Activated CD8-positive, alpha-beta memory T cell treated with anti-CD3 and anti-CD28 coated beads, Interleukin-2, amount 50 U/mL, for 48 hours (primary cell): ENCODE data around the gene RASGRF2.

Source experiments
- DNase-seq: peaks from one replicate; pipeline ENCODE4 v3.0.0-alpha.2; 2020

Gene RASGRF2

DNA sequence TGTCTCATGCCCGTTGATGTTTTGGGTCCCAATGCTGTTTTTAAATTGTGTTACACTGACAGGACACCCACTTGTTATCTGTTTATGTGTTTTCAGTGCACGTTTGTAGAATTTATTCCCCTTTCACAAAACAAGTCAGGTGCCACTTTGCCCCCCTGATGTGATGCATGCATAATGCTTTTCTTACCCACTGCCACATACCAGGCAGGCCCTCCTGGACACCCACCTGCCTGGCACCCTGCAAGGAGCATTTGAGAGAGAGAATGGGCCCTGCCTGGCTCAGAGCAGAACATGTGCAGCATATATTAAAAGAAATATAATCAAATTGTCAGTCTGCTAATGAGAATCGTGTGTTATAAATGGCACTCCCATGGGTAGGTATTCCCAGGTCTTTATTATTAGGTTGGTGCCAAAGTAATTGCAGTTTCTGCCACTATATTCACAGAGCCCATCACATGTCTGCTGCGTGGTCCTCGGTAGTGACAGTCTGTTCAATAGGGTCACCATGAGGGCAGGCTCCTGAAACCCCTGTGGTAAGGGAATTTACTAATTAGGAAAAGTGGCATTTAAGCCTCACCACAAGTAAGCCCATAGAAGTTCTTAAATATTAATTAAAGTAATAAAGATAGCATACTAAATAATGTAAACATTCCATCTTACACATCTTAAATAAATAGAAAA lies 220.8 kb downstream of the RASGRF2 start:
- no peak for DNase-seq

GRCh38 chr5:81181576-81182316 lies 221.6 kb downstream of the RASGRF2 start:
- DNase-seq = no peak

DNA sequence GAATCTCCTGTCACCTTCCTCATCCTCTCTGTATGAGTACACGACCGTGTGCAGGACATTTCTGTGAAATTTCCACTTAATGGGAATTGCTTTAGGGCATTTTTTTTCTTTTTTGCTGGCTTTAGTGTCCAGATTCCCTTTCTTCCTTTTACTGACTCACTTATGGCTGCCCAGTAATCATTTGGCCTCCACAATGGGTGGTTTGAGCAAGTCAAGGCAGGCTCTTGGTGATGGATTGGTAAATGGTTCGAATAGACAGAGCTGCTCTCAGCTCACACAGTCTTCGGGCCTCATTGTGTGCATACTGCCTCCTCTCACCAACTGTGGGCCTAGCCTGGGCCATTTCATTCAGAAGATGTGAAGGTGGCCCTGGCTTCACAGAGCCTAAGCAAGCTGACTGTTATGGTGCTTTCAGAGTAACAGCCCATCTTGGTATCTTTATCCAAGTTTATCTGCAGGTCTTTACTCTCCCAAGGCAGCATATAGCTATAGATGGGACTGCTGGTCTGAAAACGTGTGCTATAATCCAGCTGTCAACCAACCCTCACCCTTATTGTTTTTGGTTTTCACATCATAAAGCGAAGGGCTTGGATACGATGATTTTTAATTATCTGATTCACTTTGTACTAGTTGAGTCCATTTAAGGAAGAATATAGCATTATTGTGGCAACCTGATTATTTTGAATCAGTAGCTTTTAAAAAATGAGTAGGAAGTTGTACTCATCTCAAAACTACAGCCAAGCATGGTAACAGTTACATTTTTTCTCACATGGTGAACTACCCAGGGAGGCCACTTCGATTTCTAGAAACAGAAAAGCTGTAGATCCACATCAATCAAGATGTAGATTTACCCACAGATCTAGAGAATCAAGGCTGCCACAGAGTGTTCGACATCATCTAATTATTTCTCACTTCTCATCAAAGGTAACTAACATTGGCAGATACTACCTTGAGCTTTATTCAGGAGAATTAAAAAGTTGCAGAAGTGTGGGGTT lies 222.5 kb downstream of the RASGRF2 start:
- no peak for DNase-seq

DNA sequence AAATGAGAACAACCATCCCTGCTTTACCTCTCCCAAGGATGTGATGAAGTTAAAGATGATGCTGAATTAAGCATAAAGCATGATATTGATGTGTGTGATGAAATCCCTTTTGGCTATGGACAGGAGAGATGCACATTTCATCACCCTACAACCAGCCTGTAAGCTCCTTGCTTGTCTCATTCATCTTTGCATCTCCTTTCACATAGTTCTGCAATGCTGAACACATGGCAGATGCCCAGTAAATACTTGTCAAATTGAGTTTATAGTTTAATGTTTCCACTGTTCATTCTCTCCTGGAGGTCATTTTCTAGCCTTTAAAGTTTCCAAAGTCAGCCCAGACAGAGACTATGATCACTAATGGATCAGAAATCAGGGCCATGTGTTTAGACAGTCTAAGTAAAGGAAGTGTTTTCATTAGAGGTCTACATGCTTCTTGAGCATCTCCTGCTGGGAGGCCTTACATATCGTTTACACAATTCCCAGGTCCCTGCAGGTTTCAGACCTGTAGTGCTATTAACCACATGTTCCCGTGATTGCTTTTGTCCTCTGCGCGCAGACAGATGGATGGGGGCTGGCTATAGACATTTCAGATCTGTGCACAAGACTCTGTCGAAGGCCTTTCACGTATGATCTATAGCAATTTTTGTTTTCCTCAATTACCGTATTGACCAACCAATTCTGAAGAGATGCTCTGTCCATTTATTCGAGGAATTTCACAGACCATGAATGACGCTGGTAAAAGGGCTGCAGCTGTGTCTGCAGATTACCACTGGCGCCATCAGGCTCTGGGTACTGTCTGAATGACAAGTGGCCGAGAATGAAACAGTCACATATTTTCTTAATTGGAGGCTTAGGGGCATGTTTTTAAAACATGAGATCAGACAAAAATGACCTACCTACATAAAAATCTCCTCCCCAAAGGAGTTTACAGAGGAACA lies 223.9 kb downstream of the RASGRF2 start:
- DNase-seq = no peak

DNA sequence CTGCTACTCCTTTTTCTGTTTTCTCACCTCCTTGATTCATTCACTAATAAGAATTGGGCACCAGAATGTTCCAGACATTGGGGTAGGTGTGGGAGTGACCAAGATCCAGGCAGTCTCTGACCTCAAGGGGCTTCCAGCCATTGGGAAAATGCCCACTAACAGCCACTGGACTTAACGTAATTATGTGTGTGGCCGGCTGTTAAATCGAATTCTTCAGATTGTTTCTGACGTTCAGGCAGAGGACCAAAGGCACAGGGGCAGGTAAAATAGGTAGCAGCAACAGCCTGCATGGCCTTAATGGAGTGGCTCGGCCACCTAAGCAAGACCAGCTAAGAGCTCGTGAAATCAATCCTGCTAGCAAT lies 224.6 kb downstream of the RASGRF2 start:
- DNase-seq = no peak

- DNase-seq = no peak
Measured at GRCh38 chr5:81187885-81188284, 227.7 kb downstream of the RASGRF2 start.

DNA sequence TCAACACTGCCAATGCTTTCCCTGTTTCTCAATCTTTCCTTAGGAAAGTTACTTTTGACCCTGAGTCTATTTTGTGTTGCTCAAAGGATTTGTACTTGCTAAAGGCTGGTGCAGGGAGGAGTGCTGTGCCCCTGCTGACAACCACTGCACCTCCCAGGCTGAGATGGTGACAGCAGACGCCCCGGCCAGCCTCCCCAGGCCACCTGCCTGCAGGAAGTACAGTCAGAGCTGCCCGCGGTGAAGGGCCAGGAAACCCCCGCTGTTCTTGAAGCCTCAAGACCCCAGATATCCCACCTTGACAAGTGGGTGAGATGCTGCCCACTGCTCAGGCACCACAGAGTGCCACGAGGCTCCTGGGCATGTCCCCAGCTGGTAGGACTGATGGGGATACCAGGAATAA lies 228.8 kb downstream of the RASGRF2 start:
- no peak for DNase-seq

DNA sequence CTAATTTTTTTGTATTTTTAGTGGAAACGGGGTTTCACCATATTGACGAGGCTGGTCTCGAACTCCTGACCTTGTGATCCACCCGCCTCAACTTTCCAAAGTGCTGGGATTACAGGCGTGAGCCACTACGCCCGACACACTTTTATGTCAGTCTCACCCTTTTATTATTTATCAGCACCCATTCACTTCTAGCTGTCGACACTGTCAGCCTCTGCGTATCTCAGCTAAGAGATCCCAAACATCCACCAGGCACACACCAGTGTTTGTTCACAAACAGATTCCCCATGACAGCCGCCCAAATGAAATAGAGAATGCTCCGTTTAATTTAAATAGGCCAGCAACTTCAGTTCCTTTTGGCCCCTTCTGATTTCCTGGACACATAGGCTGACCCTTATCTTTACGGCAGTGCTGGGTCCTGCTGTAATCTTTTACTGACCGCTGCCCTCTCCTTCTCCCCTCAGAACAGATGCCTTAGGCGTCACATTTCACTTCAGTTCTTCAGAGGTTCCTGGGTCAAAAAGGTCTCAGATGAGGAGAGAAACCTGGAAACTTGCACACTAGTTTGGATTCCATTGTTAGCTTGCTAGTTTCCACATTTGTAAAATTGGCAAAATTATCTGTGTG lies 229.8 kb downstream of the RASGRF2 start:
- DNase-seq = no peak

DNA sequence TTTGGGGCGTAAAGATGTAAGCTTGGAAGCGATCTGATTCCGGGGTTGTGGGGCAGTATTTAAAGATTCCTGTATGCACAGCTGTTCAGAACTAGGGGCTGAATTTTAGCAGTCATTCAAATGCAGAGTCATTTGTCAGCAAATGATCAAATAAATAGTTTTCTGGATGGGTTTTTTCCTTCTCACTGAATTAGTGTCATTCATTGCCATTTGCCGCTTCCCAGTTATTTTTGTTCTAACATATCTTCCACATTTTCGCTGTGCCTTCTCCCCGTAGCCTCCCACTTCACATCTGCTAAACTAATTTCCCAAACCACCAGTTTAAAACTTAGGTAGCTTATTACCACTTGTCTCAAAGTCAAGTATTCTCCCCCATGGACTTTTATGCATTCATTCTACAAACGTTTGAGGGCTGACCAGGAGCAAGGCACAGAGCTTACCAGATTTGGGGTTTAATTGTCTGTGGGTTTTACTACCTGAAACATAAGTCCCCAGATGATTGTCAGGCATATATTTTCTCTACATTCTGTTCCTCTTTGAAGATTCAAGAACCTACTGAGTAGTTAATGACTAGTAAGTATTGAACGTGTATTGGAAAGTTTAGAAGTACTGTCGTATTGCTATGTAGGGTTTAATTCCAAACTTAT lies 231.7 kb downstream of the RASGRF2 start:
- DNase-seq = no peak

- DNase-seq = no peak
Measured at GRCh38 chr5:81192373-81192750, 232.2 kb downstream of the RASGRF2 start.

DNA sequence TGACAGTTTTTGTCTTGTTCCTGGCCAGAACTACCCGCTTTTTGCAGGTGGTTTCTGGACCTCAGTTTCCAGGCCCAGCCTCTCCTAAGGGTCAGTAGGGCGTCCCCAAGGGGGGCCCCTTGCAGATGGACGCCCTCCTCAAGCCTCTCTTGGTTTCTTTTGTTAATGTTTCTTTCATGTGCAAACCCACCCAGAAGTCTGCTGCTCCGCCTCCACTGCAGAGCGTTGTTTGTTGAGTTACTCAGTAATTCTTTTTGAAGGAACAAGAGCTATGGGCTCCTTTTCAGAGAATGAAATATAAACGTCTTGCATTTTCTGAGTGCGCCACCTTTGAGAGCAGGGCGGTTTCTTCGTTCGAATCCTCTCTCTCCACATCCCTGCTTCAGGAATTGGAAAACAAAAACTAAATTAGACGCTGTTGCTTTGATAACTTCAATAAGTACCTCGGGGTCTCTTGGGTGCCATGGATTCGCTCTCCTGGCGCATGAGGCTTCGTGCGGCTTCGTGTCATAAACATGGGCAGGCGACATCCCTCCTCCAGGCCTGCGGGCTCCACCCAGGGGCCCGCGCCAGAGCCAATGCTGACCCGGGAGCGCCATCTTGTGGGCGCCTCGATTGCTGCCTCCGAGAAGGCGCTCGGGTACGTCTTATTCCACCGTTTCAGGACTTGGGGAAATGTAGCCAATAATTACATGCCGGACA lies 234.6 kb downstream of the RASGRF2 start:
- peak; percentile 96 for DNase-seq

DNA sequence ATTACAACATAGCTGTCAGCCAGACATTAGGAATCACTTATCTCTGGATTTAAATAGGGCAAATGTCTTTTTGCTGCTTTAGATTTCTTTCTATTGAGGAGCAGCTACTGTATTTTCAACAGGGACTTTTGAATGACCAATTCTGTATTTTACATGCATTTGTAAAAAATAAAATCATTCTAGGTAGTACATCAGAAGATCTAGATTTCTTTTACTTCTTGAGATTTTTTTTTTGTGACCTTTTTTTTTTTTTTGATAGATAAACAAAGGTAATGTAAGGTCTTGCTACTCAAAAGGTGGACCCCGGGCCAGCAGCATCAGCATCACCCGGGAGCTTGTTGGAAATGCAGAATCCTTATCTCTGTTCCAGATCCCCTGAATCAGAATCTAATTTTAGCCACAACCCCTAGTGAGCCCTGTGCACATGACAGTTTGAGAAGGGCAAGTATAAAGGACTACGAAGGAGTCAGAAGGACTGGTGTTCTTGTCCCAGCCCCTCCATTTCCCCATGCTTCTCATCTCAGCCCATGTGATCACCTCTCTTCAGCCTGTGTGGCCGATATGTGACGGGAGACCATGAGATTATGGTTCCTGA lies 235.3 kb downstream of the RASGRF2 start:
- DNase-seq = no peak

- no peak for DNase-seq
Measured at GRCh38 chr5:81202655-81203054, 242.5 kb downstream of the RASGRF2 start.

GRCh38 chr5:81203729-81204128 lies 243.6 kb downstream of the RASGRF2 start:
- DNase-seq = no peak

GRCh38 chr5:81204205-81204604 lies 244.0 kb downstream of the RASGRF2 start:
- no peak for DNase-seq

DNA sequence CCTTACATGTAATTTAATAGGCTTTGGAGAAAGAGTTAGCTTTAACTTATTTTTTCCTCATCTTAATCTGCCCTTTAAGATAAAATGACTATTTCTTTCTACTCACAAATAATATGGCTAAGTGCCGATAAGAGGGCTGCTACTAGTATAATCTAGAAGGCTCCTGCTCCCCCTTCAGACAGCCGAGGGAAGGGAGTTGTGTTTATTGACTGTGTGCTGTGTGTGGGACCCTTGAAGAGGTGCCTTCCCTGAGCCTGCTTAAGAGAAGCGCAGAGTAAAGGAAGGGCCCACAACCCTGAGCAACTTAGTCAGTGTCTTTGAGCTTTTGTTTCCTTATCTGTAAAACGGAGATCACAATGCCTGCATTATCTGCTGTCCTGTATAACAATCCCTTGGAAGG lies 244.9 kb downstream of the RASGRF2 start:
- no peak for DNase-seq

DNA sequence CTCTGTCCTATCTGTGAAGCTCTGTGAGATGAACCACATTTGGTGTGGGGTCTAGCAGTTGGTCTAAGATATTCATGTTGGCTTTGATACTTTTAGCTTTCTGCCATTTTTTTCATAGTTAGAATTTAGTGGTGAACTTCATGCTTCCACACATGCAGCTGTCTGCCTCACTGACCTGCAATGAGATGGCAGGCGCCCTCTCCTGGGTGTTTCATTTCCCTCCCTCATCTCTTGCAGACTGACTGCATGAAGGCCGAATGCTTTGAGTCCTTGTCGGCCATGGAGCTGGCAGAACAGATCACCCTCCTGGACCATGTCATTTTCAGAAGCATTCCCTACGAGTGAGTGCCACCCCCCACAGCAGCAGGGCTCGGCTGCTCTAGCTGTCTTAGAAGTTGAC lies 246.8 kb downstream of the RASGRF2 start:
- no peak for DNase-seq

DNA sequence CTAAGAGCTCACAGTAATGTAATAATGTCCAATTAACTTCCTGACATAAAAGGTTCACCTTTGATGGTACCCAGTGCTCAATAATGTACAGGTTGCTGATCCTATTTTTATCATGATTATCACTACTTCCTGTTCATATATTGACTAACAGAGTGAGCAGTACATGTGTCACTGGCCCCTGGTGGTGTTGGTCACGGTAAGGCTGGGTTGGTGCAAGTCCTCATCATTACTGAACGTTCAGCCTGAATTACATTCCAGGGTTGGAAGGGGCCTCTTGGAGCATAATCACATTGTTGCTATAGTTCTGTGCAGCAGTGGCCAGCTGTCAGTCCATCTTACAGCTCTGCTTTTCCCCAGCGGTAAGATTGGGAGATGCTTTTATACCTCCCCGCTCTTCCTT lies 248.7 kb downstream of the RASGRF2 start:
- DNase-seq = no peak

DNA sequence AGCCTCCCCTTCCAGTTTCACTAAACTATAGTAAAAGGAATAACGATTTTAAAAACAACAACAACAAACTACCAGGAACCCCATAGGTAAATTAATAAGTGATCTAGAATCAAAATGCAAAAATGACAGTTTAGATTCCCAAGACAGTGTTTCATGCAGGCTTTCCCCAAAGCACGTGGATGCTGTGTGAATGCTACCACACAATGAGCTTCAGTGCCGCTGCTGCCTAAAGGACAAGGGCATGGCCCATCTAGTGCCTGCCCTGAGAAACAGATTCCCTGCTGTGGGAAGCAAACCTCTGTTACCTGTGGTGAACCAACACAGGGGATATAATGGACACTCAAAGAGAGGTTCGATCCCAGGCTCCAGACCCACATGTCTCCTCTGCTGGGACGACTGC lies 249.2 kb downstream of the RASGRF2 start:
- no peak for DNase-seq

- no peak for DNase-seq
Measured at GRCh38 chr5:81209869-81210493, 249.8 kb downstream of the RASGRF2 start.
